GM06990 (cell line): ENCODE results near the gene KCNF1.

Source experiments
- DNase-seq: peaks from one replicate; pipeline ENCODE4 v3.0.0-alpha.2; 2011; ENCODE audit not compliant: insufficient read length; ENCODE audit errors: extremely low read depth
- H3K27me3 ChIP-seq: replicated peaks from 2 replicates; pipeline ENCODE4 v1.6.0; 2011; ENCODE audit warnings: low read length; ENCODE audit not compliant: control insufficient read depth, insufficient read depth
- H3K36me3 ChIP-seq: 2 replicates; pipeline ENCODE4 v1.5.1; 2011; ENCODE audit warnings: low read length; ENCODE audit not compliant: control insufficient read depth, insufficient read depth
- H3K4me3 ChIP-seq: replicated peaks from 2 replicates; pipeline ENCODE4 v1.5.1; 2011; ENCODE audit warnings: low read depth, mild to moderate bottlenecking, control low read depth, low read length
- TF ChIP-seq, protein P1 (sequence below): IDR thresholded peaks from 2 replicates; pipeline ENCODE4 v1.5.1; 2011; ENCODE audit warnings: low read length, control low read depth, mild to moderate bottlenecking, inconsistent platforms; ENCODE audit not compliant: insufficient read depth, poor library complexity, severe bottlenecking

Gene KCNF1

GRCh38 chr2:10944799-10945198, 33.1 kb downstream of the KCNF1 start:
- Histone ChIP-seq H3K27me3 (peaks cover 4% of the 10 kb centered on the region), H3K4me3 (no peak overlapping the region), H3K36me3 (no peaks in the 10 kb centered on the region)
- DNase-seq = no peak
- TF ChIP-seq, protein P1, sequence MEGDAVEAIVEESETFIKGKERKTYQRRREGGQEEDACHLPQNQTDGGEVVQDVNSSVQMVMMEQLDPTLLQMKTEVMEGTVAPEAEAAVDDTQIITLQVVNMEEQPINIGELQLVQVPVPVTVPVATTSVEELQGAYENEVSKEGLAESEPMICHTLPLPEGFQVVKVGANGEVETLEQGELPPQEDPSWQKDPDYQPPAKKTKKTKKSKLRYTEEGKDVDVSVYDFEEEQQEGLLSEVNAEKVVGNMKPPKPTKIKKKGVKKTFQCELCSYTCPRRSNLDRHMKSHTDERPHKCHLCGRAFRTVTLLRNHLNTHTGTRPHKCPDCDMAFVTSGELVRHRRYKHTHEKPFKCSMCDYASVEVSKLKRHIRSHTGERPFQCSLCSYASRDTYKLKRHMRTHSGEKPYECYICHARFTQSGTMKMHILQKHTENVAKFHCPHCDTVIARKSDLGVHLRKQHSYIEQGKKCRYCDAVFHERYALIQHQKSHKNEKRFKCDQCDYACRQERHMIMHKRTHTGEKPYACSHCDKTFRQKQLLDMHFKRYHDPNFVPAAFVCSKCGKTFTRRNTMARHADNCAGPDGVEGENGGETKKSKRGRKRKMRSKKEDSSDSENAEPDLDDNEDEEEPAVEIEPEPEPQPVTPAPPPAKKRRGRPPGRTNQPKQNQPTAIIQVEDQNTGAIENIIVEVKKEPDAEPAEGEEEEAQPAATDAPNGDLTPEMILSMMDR = no peak

- TF ChIP-seq, protein P1 = no peak
- no peak overlapping the region for H3K4me3 ChIP-seq
- H3K36me3 ChIP-seq = no peaks in the 10 kb centered on the region
- H3K27me3 ChIP-seq = peaks cover 4% of the 10 kb centered on the region
- DNase-seq = no peak
Observed at GRCh38 chr2:10946394-10946793, 34.7 kb downstream of the KCNF1 start.

- TF ChIP-seq, protein P1 = no peak
- DNase-seq = no peak
- H3K4me3 ChIP-seq = no peak overlapping the region
- no peaks in the 10 kb centered on the region for H3K36me3 ChIP-seq
- H3K27me3 ChIP-seq = peaks cover 4% of the 10 kb centered on the region
Observed at GRCh38 chr2:10947005-10947440, 35.3 kb downstream of the KCNF1 start.

- no peak overlapping the region for H3K4me3 ChIP-seq
- no peaks in the 10 kb centered on the region for H3K36me3 ChIP-seq
- peaks cover 4% of the 10 kb centered on the region for H3K27me3 ChIP-seq
- DNase-seq = no peak
- TF ChIP-seq, protein P1 = no peak
Observed at GRCh38 chr2:10947446-10948187, 35.9 kb downstream of the KCNF1 start.

GRCh38 chr2:10948188-10948564, 36.4 kb downstream of the KCNF1 start:
- Histone ChIP-seq H3K36me3 (no peaks in the 10 kb centered on the region), H3K27me3 (peaks cover 4% of the 10 kb centered on the region), H3K4me3 (no peak overlapping the region)
- no peak for DNase-seq
- TF ChIP-seq, protein P1 = no peak
